Gastrocnemius medialis (tissue), 4 donors: ENCODE measurements around the gene KRT1.

Experiments
- CTCF ChIP-seq, 5 experiments: fragments of 450-650 bp in 3 of 5; fragments of 200-600 bp in 2 of 5; sonication (generic) in 2 of 5; IDR thresholded peaks in 4 of 5; conservative IDR thresholded peaks in 1 of 5; 1 replicate in 4 of 5; 2 replicates in 1 of 5; pipeline ENCODE4 v1.5.1; 2016 to 2019; ENCODE audit warnings: antibody characterized with exemption in 5 of 5, mild to moderate bottlenecking in 3 of 5, moderate library complexity in 3 of 5
- POLR2A ChIP-seq, 2 donors: fragments of 450-650 bp; IDR thresholded peaks; one replicate each; pipeline ENCODE4 v1.6.1; 2017; ENCODE audit warnings: antibody characterized with exemption in 2 of 2, mild to moderate bottlenecking in 2 of 2, moderate library complexity in 2 of 2

- no peak for TF ChIP-seq CTCF (IDR thresholded peaks at IDR 0.05 in 4 of 5, conservative IDR thresholded peaks at IDR 0.05 in 1 of 5)
- no peak for TF ChIP-seq POLR2A (IDR thresholded peaks at IDR 0.05)
These were observed 47.6 kb downstream of the KRT1 start for GRCh38 chr12:52632656-52633055.
